HG03025 (cell line): Measurements from ENCODE around the gene ITGB3.
A peak's percentile ranks its signal among the peaks of the same experiment; 100 is the strongest.

Experiments
- ATAC-seq: cut with Tn5 transposase; IDR thresholded peaks from one replicate; pipeline ENCODE4 v1.9.1; 2021; ENCODE audit warnings: mild to moderate bottlenecking, moderate library complexity; ENCODE audit not compliant: unreplicated experiment, low FRiP score

The ITGB3 gene

DNA sequence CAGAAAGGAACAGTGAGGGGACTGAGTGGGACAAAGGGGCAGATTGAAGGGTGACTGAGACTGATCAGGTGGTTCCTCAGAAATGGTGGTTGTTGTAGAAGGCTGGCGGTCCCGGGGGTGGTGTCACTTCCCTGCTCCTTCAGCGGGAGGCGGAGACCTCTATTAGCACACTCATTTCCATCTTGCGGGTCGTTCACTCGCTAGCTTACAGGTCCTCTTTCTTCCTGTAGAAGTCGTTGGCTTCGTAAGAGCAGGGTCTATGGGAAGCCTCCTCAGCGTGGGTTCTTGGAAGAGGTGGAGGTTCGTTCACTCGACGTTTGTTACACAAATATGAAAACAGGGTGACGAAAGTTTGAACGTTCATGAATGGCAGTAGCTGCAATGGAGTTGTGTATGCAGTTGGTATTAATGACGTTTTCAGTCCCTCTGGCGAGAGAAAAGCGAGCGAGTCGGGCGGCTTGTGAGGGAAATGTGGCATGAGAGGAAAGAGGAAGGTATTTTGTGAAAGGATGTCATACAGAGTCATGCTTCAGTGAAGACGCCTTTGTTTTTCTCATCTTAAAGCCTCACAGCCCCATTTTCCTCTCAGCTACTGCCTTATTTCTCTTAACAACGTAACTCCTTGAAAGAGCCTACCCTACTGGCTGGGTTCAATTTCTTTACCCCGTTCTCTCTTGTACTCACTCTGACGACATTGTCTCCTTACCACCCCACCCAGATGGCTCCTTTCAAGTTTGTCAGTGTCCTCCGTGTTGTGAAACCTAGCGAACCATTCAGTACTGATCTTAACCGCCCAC lies 70.8 kb downstream of the ITGB3 start:
- ATAC-seq = peak; percentile 33

DNA sequence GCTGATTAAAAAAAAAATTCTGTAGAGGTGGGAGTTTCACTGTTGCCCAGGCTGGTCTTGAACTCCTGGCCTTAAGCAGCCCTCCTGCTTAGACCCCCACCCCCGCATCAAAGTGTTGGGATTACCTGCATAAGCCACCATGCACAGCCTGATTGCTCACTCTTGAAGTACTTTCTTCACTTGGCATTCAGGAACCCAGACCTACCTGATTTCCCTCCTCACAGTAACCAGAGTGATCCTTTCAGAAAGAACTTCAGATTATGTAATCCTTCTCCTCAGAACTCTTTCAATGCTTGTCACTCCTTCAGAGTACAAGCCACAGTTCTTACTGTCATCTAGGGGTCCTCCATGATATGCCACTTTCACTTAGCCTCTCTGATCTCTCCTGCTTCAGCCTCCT lies 71.5 kb downstream of the ITGB3 start:
- no peak for ATAC-seq

DNA sequence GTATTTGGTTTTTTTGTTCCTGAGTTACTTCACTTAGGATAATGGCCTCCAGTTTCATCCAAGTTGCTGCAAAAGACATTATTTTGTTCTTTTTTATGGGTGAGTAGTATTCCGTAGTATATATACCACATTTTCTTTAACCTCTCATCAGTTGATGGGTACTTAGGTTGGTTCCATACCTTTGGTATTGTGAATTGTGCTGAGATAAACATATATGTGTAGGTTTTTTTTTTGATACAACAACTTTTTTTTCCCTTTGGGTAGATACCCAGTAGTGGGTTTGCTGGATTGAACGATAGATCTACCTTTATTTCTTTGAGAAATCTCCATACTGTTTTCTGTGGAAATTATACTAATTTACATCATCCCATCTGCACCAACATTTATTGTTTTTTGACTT lies 76.9 kb downstream of the ITGB3 start:
- ATAC-seq = no peak

DNA sequence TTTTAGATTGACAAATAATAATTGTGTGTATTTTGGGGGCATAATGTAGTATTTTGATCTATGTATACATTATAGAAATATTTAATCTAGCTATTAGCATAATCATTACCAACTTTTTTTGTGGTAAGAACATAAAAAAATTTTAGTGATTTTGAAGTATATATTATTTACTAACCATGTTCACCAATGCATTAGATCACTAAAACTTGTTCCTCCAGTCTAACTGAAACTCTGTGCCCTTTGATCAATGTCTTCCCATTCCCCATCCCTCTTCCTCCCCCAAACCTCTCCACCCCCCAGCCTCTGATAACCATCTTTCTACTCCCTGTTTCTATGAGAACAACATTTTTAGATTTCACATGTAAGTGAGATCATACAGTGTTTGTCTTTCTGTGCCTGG lies 78.7 kb downstream of the ITGB3 start:
- no peak for ATAC-seq

DNA sequence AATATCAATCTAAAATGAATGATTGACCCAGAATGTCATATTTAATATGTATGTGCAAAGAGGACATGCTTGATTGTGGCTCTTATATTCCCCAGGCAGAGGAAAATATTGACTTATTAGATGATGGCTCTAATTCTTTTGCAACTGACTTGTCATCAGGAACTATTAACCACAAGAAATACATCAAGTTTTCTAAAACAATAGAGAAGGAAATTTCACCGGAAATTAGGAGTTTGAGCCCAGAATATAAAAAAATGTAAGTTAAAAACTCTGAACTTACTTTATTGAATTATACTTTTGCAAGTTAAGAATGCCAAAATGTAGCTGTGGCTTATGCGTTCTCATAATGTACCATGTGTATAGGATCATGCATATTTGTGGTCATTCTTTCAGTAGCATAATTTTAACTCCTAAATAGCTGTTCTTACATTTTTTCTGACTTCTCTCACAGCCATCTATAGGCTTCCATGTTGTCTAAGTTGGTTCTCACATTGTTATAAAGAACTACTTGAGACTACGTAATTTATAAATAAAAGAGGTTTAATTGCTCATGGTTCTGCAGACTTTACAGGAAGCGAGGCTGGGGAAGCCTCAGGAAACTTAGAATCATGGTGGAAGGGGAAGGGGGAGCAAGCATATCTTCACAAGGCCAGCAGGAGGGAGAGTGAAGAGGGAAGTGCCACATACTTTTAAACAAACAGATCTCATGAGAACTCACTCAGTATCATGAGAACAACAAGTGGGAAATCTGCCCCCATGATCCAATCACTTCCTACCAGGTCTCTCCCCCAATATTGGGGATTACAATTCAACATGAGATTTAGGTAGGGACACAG lies 81.7 kb downstream of the ITGB3 start:
- ATAC-seq = no peak

DNA sequence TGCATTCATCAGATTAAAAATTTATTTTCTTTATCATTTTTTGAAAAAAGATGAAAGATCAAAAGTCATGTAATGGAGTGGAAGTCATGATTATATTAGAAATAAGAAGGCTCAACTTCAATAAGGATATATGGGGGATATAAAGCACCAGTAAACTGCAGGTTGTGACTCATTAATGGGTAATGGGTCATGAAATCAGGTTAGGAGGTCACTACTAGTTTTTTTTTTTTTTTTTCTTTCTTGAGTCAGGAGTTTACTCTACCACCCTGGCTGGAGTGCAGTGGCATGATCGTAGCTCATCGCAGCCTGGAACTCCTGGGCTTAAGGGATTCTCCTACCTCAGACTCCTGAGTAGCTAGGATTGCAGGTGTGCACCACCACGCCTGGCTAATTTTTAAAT lies 84.4 kb downstream of the ITGB3 start:
- no peak for ATAC-seq

DNA sequence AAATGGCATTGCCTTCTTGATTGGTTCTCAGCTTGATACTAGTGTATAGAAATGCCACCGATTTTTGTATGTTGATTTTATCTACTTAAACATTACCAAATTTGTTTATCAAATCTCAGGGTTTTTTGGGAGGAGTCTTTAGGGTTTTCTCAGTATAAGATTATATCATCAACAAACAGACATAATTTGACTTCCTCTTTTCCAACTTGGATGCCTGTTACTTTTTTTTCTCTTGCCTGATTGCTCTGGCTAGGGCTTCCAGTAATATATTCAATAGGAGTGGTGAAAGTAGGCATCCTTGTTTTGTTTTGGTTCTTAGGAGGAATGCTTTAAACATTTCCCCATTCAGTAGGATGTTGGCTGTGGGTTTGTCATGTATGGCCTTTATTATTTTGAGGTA lies 99.2 kb downstream of the ITGB3 start:
- no peak for ATAC-seq

DNA sequence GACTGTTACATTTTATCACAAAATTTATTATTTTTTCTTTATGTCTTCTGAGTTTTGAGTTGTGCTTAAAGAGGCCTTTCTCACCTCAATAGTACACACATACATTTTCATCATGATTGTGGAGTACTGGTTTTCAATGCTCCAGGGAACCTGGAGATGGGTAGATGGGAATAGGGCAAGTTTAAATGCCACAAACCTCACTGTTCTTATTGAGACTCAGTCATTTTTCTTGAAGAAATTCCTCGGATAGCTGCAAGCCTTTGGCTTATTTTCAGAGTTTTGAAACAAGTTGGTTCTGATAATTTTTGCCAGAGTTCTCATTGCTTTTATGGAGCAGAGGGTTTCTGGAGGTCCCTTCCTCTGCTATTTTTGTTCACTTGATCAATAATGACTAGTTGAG lies 105.0 kb downstream of the ITGB3 start:
- ATAC-seq = no peak
